IPS-11a (cell line): ENCODE results near the gene EME1.
A peak's percentile ranks its signal among the peaks of the same experiment; 100 is the strongest.
"Not testable (repeated sequence)": the region's sequence is repeated elsewhere in the genome, so short reads cannot be mapped to it uniquely, and the experiment has no call there.

Experiments
- H3K4me3 ChIP-seq: one replicate; pipeline ENCODE4 v1.5.1; 2013; ENCODE audit warnings: low read depth, low read length, control low read depth

The EME1 gene

GRCh38 chr17:50386510-50386909, 13.5 kb downstream of the EME1 start:
- H3K4me3 ChIP-seq, result no peak overlapping the region

- H3K4me3 ChIP-seq, result no peak overlapping the region
Measured at GRCh38 chr17:50388728-50389127, 15.7 kb downstream of the EME1 start.

GRCh38 chr17:50389534-50389933, 16.5 kb downstream of the EME1 start:
- H3K4me3 ChIP-seq, result no peak overlapping the region

GRCh38 chr17:50392621-50393020, 19.6 kb downstream of the EME1 start:
- no peak overlapping the region for H3K4me3 ChIP-seq

GRCh38 chr17:50393700-50394099, 20.7 kb downstream of the EME1 start:
- H3K4me3 ChIP-seq, result no peak overlapping the region

- no peak overlapping the region for H3K4me3 ChIP-seq
Measured at GRCh38 chr17:50394711-50395110, 21.7 kb downstream of the EME1 start.

- H3K4me3 ChIP-seq, result peak overlapping the region; percentile 91
Measured at GRCh38 chr17:50396261-50397110, 23.5 kb downstream of the EME1 start.

- H3K4me3 ChIP-seq, result peak within 1 kb of the TSS; percentile 91
Measured at GRCh38 chr17:50397111-50397918, 24.3 kb downstream of the EME1 start, which contains the start of gene LRRC59. LRRC59 (minus strand) TSS chr17:50397523; CDS start chr17:50397317, 206 bp downstream.

- peak overlapping the region; percentile 91 for H3K4me3 ChIP-seq
Measured at GRCh38 chr17:50397919-50398285, 24.9 kb downstream of the EME1 start.

- not testable (repeated sequence) for H3K4me3 ChIP-seq
Measured at GRCh38 chr17:50398672-50399071, 25.6 kb downstream of the EME1 start.

- H3K4me3 ChIP-seq, result not testable (repeated sequence)
Measured at GRCh38 chr17:50399591-50399990, 26.6 kb downstream of the EME1 start.

GRCh38 chr17:50405351-50405750, 32.3 kb downstream of the EME1 start:
- not testable (repeated sequence) for H3K4me3 ChIP-seq

- H3K4me3 ChIP-seq, result no peak overlapping the region
Measured at GRCh38 chr17:50406578-50406977, 33.5 kb downstream of the EME1 start.

GRCh38 chr17:50407921-50408320, 34.9 kb downstream of the EME1 start:
- H3K4me3 ChIP-seq, result no peak overlapping the region

GRCh38 chr17:50412188-50412732, 39.2 kb downstream of the EME1 start:
- H3K4me3 ChIP-seq, result no peak overlapping the region

GRCh38 chr17:50414808-50415207, 41.8 kb downstream of the EME1 start:
- H3K4me3 ChIP-seq, result no peak overlapping the region

GRCh38 chr17:50419577-50419976, 46.5 kb downstream of the EME1 start:
- H3K4me3 ChIP-seq, result not testable (repeated sequence)

GRCh38 chr17:50420419-50421112, 47.5 kb downstream of the EME1 start:
- H3K4me3 ChIP-seq, result no peak overlapping the region

- no peak overlapping the region for H3K4me3 ChIP-seq
Measured at GRCh38 chr17:50421308-50422051, 48.5 kb downstream of the EME1 start.

- no peak overlapping the region for H3K4me3 ChIP-seq
Measured at GRCh38 chr17:50422738-50423137, 49.7 kb downstream of the EME1 start.
